HG03439 (cell line): ENCODE data around the gene LIME1.

Experiments
- ATAC-seq: cut with Tn5 transposase; IDR thresholded peaks from one replicate; pipeline ENCODE4 v1.9.1; 2021; ENCODE audit warnings: mild to moderate bottlenecking, moderate library complexity; ENCODE audit not compliant: unreplicated experiment

Gene LIME1

GRCh38 chr20:63735859-63736718, at the start of gene LIME1:
Gene LIME1, plus strand, starts transcription at chr20:63736664. Its CDS starts 886 bp downstream, at chr20:63737550.
- ATAC-seq: no peak

GRCh38 chr20:63687419-63688178, 48.9 kb upstream of the LIME1 start:
- ATAC-seq: no peak

DNA sequence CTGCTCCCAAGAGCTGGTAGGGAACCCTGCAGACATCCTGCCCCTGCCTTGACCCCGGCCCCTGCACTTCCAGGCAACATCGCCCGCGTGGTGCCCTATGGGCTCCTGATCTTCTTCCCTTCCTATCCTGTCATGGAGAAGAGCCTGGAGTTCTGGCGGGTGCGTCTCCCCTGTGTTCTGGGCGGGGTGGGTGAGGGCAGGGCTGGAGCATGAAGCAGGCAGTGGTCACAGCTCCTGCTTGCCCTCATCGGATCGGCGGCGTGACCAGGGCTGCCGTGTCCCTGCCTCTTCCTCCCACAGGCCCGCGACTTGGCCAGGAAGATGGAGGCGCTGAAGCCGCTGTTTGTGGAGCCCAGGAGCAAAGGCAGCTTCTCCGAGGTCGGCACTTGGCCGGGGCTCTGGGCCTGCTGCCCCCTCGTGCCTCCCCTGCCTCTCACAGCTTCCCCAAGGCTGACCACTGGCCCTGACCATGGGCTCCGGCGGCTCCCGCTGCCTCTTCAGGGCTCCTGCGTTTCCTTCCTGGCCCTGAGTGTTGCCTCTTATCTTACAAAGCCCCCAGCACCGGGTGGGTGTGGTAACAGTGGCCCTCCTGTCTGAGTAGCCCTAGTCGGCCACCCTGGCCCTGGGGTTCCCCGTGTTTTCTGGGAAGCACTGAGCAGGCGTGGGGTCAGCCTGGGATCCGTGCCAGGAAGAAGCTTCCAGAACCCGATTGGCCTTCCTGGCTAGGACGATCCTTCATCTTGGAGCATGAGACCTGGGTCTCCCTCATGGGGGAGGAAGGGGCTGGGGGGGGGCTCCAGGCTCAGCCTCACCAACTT, 48.0 kb upstream of the LIME1 start:
- ATAC-seq: no peak

DNA sequence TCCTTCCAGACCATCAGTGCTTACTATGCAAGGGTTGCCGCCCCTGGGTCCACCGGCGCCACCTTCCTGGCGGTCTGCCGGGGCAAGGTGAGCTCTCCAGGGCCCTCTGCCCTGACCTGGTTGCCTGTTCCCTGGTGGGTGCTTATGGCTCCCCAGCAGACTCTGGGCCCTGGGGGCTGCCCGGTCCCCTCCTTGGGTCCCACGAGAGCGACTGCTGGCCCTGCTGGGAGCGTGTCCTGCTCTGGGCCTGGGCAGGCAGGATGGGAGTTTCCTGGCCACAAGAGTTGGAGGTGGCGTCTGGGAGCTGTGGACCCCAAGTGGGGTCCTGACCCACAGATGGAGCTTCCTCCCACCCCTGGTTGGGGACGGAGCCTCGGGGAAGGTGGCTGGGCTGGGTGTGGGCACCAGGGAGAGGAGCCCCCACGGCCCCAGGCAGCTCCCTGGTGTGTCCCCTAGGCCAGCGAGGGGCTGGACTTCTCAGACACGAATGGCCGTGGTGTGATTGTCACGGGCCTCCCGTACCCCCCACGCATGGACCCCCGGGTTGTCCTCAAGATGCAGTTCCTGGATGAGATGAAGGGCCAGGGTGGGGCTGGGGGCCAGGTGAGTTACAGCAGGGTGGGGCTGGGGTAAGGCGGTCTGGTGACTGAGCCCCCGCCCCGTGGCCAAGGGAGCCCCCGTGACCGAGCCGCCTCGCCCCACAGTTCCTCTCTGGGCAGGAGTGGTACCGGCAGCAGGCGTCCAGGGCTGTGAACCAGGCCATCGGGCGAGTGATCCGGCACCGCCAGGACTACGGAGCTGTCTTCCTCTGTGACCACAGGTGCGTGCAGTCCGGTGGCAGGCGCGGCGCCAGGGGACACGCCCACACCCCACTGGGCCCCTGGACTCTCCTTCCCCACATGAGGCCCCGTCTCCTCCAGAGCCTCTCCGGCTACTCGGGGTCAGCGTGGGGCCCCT, 47.1 kb upstream of the LIME1 start:
- no peak for ATAC-seq

- ATAC-seq: no peak
Observed at GRCh38 chr20:63690003-63690897, 46.2 kb upstream of the LIME1 start.

- ATAC-seq: no peak
Observed at GRCh38 chr20:63690898-63691710, 45.4 kb upstream of the LIME1 start.

DNA sequence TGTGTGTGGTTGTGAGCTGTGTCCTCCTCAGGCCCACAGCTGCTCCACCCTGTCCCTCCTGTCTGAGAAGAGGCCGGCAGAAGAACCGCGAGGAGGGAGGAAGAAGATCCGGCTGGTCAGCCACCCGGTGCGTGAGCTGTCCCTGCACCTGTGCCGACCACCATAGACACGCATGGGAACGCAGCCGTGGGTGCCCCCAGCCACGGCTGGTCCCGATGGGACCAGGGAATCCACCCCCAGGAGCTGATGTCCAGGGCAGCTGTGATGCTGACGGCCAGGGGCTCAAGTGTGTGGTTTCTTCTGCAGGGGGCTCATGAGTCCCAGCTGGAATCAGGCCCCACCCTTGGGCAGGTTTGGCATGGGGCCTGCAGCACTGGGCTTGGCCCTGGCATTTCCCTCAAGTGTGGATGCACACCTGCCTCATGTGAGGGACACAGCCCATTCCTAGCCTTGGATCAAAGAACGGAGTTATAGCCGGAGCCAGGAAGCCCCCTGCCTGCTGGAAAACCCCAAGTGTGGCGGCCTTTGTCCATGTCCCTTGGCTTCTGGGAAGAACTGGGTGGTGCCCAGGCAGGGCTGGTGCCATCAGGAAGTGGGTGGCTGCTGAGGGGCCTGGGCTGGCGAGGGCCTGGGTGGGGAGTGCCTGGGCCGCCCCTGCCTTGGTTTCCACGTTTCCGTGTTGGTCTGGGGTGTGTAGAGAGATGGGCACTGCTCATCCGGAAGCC, 44.6 kb upstream of the LIME1 start:
- no peak for ATAC-seq

GRCh38 chr20:63692436-63693082, 43.9 kb upstream of the LIME1 start:
- ATAC-seq: no peak

- ATAC-seq: no peak
Observed at GRCh38 chr20:63693083-63693732, 43.3 kb upstream of the LIME1 start.

DNA sequence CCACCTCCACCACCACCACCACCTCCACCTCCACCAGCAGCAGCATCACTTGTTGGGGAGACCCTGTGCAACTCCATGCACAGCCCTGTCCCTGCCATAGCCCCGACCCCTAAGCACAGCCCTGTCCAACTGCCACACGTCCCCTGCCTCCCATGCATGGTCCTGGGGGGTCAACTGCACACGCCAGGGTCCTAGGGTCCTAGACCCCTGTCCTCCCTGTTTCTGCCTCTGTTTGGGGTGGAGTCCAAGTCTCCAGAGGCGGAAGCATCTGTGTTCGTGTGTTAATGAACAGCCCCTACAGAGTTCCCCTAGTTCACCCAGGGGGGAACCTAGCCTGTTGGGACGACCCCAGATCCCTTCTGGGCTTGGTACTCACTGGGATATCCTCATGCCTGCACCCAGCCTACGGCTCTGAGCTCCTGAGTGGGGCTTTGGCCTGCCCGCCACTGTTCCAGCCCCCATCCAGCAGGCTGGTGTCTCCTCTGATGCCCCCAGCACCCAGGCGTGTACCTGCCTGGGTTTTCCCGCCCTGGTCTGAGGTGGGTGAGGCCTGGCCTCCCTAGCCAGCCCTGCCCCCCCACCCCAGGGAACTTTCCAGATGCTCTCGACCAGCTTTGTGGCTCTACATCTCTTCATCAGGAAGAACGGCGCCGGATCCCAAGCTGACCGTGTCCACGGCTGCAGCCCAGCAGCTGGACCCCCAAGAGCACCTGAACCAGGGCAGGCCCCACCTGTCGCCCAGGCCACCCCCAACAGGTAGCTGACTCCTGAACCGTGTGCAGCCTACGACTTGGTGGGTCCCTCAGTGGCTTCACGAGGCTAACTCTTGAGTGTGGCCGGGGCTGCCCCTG, 42.5 kb upstream of the LIME1 start:
- no peak for ATAC-seq

DNA sequence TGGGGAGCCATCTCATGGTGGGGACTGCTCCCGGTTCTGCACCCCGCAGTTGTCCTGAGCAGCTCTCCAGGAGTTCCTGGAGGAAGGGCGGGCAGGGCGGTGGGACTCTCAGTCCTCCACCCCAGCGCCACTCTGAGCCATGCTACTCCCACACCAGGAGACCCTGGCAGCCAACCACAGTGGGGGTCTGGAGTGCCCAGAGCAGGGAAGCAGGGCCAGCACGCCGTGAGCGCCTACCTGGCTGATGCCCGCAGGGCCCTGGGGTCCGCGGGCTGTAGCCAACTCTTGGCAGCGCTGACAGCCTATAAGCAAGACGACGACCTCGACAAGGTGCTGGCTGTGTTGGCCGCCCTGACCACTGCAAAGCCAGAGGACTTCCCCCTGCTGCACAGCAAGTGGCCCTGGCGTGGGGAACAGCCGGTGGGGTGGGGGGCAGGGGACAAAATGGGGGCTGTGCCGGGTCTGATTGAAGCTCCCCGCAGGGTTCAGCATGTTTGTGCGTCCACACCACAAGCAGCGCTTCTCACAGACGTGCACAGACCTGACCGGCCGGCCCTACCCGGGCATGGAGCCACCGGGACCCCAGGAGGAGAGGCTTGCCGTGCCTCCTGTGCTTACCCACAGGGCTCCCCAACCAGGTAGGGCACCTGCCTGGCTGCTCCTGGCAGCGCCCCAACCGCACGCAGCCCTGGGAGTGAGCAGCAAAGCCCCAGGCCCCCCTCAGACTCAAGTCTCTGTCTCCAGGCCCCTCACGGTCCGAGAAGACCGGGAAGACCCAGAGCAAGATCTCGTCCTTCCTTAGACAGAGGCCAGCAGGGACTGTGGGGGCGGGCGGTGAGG, 41.7 kb upstream of the LIME1 start:
- no peak for ATAC-seq

- no peak for ATAC-seq
Observed at GRCh38 chr20:63695424-63696305, 40.8 kb upstream of the LIME1 start.

DNA sequence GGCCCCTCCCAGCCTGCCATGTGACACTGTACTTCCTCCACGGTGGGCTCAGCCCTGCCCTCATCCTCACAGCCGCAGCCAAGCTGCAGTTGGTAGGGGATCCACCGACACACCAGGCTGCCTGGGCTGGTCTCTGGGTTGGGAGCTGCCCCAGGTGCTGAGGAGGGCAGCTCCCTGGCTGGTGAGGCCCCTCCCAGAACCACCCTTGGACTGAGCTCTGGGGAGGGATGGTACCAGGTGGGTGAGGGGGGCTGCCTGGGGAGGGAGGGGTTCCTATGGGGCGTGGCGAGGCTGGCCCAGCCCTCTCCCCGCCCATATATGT, 40.2 kb upstream of the LIME1 start:
- no peak for ATAC-seq
